ENCODE measurements around the gene ARMC9.
"Not testable (repeated sequence)": the region's sequence is repeated elsewhere in the genome, so short reads cannot be mapped to it uniquely, and the experiment has no call there.

GRCh38 chr2:231375994-231376615 is 177.7 kb downstream of the ARMC9 start:
- TF ChIP-seq CTCF, EP300, POLR2A, POLR2AphosphoS5 (IDR thresholded peaks at IDR 0.05): not testable (repeated sequence)

All from suprapubic skin (tissue), 4 donors.